GM10266 (cell line): Measurements from ENCODE around the gene EPHB1.

ENCODE experiments used
- DNase-seq: peaks from one replicate; pipeline ENCODE4 v3.0.0; 2012; ENCODE audit errors: extremely low spot score
- TF ChIP-seq, protein P1 (sequence below): IDR thresholded peaks from 2 replicates; pipeline ENCODE4 v1.5.1; 2012; ENCODE audit warnings: mild to moderate bottlenecking, low read depth; ENCODE audit not compliant: control insufficient read depth, insufficient read depth; ENCODE audit errors: missing control alignments

The EPHB1 gene

GRCh38 chr3:135172191-135172869 is 377.3 kb downstream of the EPHB1 start:
- TF ChIP-seq, protein P1, sequence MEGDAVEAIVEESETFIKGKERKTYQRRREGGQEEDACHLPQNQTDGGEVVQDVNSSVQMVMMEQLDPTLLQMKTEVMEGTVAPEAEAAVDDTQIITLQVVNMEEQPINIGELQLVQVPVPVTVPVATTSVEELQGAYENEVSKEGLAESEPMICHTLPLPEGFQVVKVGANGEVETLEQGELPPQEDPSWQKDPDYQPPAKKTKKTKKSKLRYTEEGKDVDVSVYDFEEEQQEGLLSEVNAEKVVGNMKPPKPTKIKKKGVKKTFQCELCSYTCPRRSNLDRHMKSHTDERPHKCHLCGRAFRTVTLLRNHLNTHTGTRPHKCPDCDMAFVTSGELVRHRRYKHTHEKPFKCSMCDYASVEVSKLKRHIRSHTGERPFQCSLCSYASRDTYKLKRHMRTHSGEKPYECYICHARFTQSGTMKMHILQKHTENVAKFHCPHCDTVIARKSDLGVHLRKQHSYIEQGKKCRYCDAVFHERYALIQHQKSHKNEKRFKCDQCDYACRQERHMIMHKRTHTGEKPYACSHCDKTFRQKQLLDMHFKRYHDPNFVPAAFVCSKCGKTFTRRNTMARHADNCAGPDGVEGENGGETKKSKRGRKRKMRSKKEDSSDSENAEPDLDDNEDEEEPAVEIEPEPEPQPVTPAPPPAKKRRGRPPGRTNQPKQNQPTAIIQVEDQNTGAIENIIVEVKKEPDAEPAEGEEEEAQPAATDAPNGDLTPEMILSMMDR, result no peak
- DNase-seq, result no peak

- TF ChIP-seq, protein P1, result no peak
- DNase-seq, result no peak
These were observed 380.7 kb downstream of the EPHB1 start for GRCh38 chr3:135175728-135176277.

DNA sequence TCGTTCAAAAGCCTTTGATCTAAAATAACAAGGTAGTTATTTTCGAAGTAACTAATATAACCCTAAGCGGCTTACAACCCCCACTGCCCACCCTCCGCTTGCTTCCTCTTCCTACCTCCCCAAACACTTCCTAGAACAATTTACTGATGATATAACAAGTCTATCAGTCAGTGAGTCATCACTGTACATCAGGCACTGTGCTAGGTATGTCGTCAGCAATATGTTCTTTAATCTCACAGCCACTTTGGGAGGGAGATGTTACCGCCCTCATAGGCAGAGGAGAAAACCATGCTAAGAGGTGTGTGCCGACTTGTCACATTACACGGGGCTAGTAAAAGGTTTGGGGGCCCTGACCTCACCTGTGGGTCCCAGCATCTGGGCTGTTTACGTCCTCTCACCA is 381.8 kb downstream of the EPHB1 start:
- no peak for DNase-seq

GRCh38 chr3:135178566-135178965 is 383.5 kb downstream of the EPHB1 start:
- DNase-seq, result no peak
- TF ChIP-seq, protein P1, result no peak

More for the DNA sequence above, 381.8 kb downstream of the EPHB1 start:
- TF ChIP-seq, protein P1, result no peak

DNA sequence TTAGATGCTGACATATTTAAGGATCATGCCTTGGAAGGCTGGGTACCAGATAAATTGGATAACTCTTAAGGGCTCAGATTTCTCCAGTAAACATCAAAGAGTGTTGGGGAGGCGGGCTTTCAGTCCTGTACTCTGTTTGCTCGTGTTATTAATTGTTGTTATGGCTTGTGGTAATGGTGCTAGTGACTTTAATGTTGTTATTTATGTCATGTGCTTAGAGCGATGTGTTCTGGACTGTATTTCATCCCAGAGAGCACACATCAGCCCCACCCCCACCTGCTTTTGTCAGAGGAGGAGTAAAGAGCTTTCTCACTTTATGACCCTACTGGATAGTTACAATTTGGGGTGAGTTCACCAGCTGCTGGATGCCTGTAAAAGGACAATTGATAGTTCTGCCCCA is 386.3 kb downstream of the EPHB1 start:
- TF ChIP-seq, protein P1, result no peak
- no peak for DNase-seq

- no peak for DNase-seq
- TF ChIP-seq, protein P1, result no peak
These were observed 387.4 kb downstream of the EPHB1 start for GRCh38 chr3:135182364-135182998.

DNA sequence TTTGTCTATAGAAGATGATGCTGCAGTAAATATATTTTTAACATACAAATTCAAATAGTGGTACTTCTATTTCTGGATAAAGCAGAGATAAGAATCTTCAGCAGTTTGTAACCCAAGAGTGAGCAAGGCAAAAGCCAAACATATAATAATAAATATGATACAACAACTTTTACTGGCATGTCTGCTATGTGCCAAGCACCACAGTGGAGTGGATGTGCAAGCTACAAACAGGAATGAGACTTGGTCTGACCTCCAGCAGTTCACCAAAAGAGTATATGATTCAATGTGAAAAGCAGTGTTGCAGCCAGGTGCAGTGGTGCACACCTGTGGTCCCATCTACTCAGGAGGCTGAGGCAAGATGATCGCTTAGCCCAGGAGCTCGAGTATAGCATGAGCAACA is 395.6 kb downstream of the EPHB1 start:
- no peak for DNase-seq
- TF ChIP-seq, protein P1, result no peak
